H1 (cell line): ENCODE results near the gene VSNL1. TPM values are rescaled to one million over a fixed set of nuclear protein-coding genes. Genes with fewer than 3 reads are reported as not detected.
A peak's percentile ranks its signal among the peaks of the same experiment; 100 is the strongest.

Source experiments
- CTCF ChIA-PET: fragments of 300-600 bp; sonication (Branson Sonifier 250); formaldehyde crosslinking; loops from one replicate; lab custom pipeline; 2021; ENCODE audit not compliant: partially characterized antibody; lab: Charles Lee
- POLR2A ChIA-PET: fragments of 300-600 bp; sonication (Branson Sonifier 250); formaldehyde crosslinking; loops from one replicate; lab custom pipeline; 2021; ENCODE audit warnings: inconsistent platforms; ENCODE audit not compliant: partially characterized antibody; lab: Charles Lee
- DNase-seq, 2 experiments: peaks; one replicate each; pipeline versions ENCODE4 v3.0.0 to v3.0.0-alpha.2; 2010 to 2022; ENCODE audit warnings: low spot score in 2 of 2, low read depth in 1 of 2, mixed read lengths in 1 of 2
- FAIRE-seq: peaks from 2 replicates; lab custom pipeline; 2011; peaks lifted over from hg19 to GRCh38; lab: Jason Lieb, UNC
- H2AFZ ChIP-seq: 2 replicates; pipeline ENCODE4 v1.8.1; 2012; ENCODE audit warnings: low read length, inconsistent platforms
- H2AK5ac ChIP-seq: 2 replicates; pipeline ENCODE4 v1.6.1; 2013; ENCODE audit warnings: low read depth, low read length
- H2BK120ac ChIP-seq: replicated peaks from 2 replicates; pipeline ENCODE3; 2013; ENCODE audit warnings: low read depth, low read length, inconsistent platforms
- H2BK12ac ChIP-seq: 2 replicates; pipeline ENCODE4 v1.6.1; 2013; ENCODE audit warnings: low read depth, low read length
- H2BK15ac ChIP-seq: 2 replicates; pipeline ENCODE4 v1.6.1; 2013; ENCODE audit warnings: low read length
- H2BK20ac ChIP-seq: 2 replicates; pipeline ENCODE4 v1.6.1; 2013; ENCODE audit warnings: low read length
- H2BK5ac ChIP-seq: 2 replicates; pipeline ENCODE4 v1.6.1; 2013; ENCODE audit warnings: low read depth, low read length
- H3K14ac ChIP-seq: 2 replicates; pipeline ENCODE4 v1.6.1; 2013; ENCODE audit warnings: inconsistent platforms; ENCODE audit not compliant: insufficient read length
- H3K18ac ChIP-seq: 2 replicates; pipeline ENCODE4 v1.6.1; 2013; ENCODE audit warnings: low read length; ENCODE audit errors: extremely low read depth
- H3K23ac ChIP-seq: 2 replicates; pipeline ENCODE4 v1.6.1; 2013; ENCODE audit warnings: inconsistent platforms; ENCODE audit not compliant: insufficient read length
- H3K23me2 ChIP-seq: 2 replicates; pipeline ENCODE4 v1.6.1; 2013; ENCODE audit warnings: low read depth, low read length
- H3K27ac ChIP-seq: 2 replicates; pipeline ENCODE4 v1.6.1; 2011; ENCODE audit warnings: low read depth, low read length, inconsistent platforms
- H3K27me3 ChIP-seq, 4 experiments: replicated peaks in 1 of 4; 1 replicate in 1 of 4; 2 replicates in 3 of 4; pipeline versions ENCODE4 v1.6.1 to v1.8.1; 2011 to 2013; ENCODE audit warnings: low read length in 3 of 4, mild to moderate bottlenecking in 3 of 4, inconsistent platforms in 2 of 4, mixed read lengths in 2 of 4, moderate library complexity in 1 of 4; ENCODE audit not compliant: control insufficient read depth in 3 of 4, insufficient read depth in 3 of 4; ENCODE audit errors: extremely low read depth in 1 of 4
- H3K36me3 ChIP-seq, 4 experiments: 2 replicates each; pipeline versions ENCODE4 v1.6.1 to v1.8.1; 2011 to 2013; ENCODE audit warnings: mild to moderate bottlenecking in 4 of 4, low read length in 3 of 4, moderate library complexity in 2 of 4, control low read depth in 1 of 4, inconsistent platforms in 1 of 4; ENCODE audit not compliant: insufficient read depth in 4 of 4, control insufficient read depth in 2 of 4
- H3K4ac ChIP-seq: replicated peaks from 2 replicates; pipeline ENCODE3; 2013; ENCODE audit warnings: low read length, low read depth, mixed read lengths, inconsistent platforms; ENCODE audit not compliant: insufficient read length
- H3K4me1 ChIP-seq, 4 experiments: replicated peaks in 1 of 4; 1 replicate in 1 of 4; 2 replicates in 3 of 4; pipeline versions ENCODE4 v1.6.1 to v1.8.1; 2011 to 2013; ENCODE audit warnings: low read length in 3 of 4, inconsistent platforms in 2 of 4, mixed read lengths in 1 of 4; ENCODE audit not compliant: insufficient read depth in 4 of 4, control insufficient read depth in 3 of 4
- H3K4me2 ChIP-seq, 2 experiments: 2 replicates each; pipeline versions ENCODE4 v1.6.1 to v1.8.1; 2011 to 2013; ENCODE audit warnings: low read depth in 2 of 2, low read length in 2 of 2, control low read depth in 1 of 2, inconsistent platforms in 1 of 2, mild to moderate bottlenecking in 1 of 2; ENCODE audit not compliant: insufficient read depth in 1 of 2
- H3K4me3 ChIP-seq, 4 experiments: fragments of 200-600, 300-600 bp in 1 of 4; sonication (generic), shearing (Covaris generic), sonication (Bioruptor Twin) in 1 of 4; 2 replicates each; pipeline versions ENCODE4 v1.5.1 to v1.8.1; 2011 to 2016; ENCODE audit warnings: low read length in 4 of 4, low read depth in 3 of 4, control low read depth in 2 of 4, inconsistent platforms in 2 of 4, mild to moderate bottlenecking in 2 of 4, mixed read lengths in 1 of 4, moderate library complexity in 1 of 4; ENCODE audit not compliant: insufficient read depth in 2 of 4; ENCODE audit errors: extremely low read depth in 1 of 4
- H3K56ac ChIP-seq: replicated peaks from 2 replicates; pipeline ENCODE3; 2013; ENCODE audit warnings: low read depth, mild to moderate bottlenecking, mixed read lengths, low read length, inconsistent platforms; ENCODE audit not compliant: insufficient read length
- H3K79me1 ChIP-seq: 2 replicates; pipeline ENCODE4 v1.6.1; 2013; ENCODE audit warnings: low read depth, low read length, control low read depth
- H3K79me2 ChIP-seq, 2 experiments: 2 replicates each; pipeline versions ENCODE4 v1.6.1 to v1.8.1; 2012 to 2013; ENCODE audit warnings: low read length in 2 of 2, mild to moderate bottlenecking in 2 of 2, inconsistent platforms in 1 of 2; ENCODE audit not compliant: insufficient read depth in 2 of 2, control insufficient read depth in 1 of 2
- H3K9ac ChIP-seq, 4 experiments: replicated peaks in 1 of 4; 1 replicate in 1 of 4; 2 replicates in 3 of 4; pipeline versions ENCODE4 v1.6.1 to v1.8.1; 2011 to 2013; ENCODE audit warnings: low read depth in 3 of 4, low read length in 3 of 4, control low read depth in 2 of 4, mild to moderate bottlenecking in 2 of 4, moderate library complexity in 2 of 4, inconsistent platforms in 1 of 4; ENCODE audit errors: extremely low read depth in 1 of 4
- H3K9me3 ChIP-seq, 2 experiments: 2 replicates each; pipeline versions ENCODE4 v1.6.1 to v1.8.1; 2012 to 2013; ENCODE audit warnings: mild to moderate bottlenecking in 2 of 2, moderate library complexity in 2 of 2, control low read depth in 1 of 2, inconsistent platforms in 1 of 2, low read depth in 1 of 2, low read length in 1 of 2, mixed read lengths in 1 of 2; ENCODE audit not compliant: insufficient read depth in 2 of 2
- H4K20me1 ChIP-seq, 2 experiments: replicated peaks in 1 of 2; 2 replicates each; pipeline versions ENCODE3 to v1.8.1; 2011 to 2013; ENCODE audit warnings: inconsistent platforms in 2 of 2, low read length in 2 of 2, mild to moderate bottlenecking in 1 of 2; ENCODE audit not compliant: insufficient read depth in 2 of 2, control insufficient read depth in 1 of 2
- H4K5ac ChIP-seq: 2 replicates; pipeline ENCODE4 v1.6.1; 2013; ENCODE audit warnings: low read length, low read depth, mixed read lengths, inconsistent platforms; ENCODE audit not compliant: insufficient read length
- H4K8ac ChIP-seq: 2 replicates; pipeline ENCODE4 v1.8.0; 2013; ENCODE audit warnings: mild to moderate bottlenecking, moderate library complexity, low read length, inconsistent platforms; ENCODE audit not compliant: insufficient read depth; ENCODE audit errors: extremely low read depth
- H4K91ac ChIP-seq: replicated peaks from 2 replicates; pipeline ENCODE3; 2013; ENCODE audit warnings: low read length, mixed read lengths, inconsistent platforms; ENCODE audit not compliant: insufficient read length
- BRCA1 ChIP-seq: IDR thresholded peaks from 2 replicates; pipeline ENCODE4 v1.6.1; 2012; ENCODE audit warnings: low read depth, low read length, improper control_type of control experiment
- EGR1 ChIP-seq: IDR thresholded peaks from 2 replicates; pipeline ENCODE4 v1.6.1; 2011; ENCODE audit warnings: low read depth, low read length, borderline replicate concordance
- EP300 ChIP-seq, 2 experiments: IDR thresholded peaks; 1 replicate in 1 of 2; 2 replicates in 1 of 2; pipeline ENCODE4 v1.6.1; 2011 to 2012; ENCODE audit warnings: low read depth in 2 of 2, low read length in 2 of 2, mild to moderate bottlenecking in 2 of 2, borderline replicate concordance in 1 of 2, inconsistent platforms in 1 of 2, moderate library complexity in 1 of 2
- HDAC6 ChIP-seq: IDR thresholded peaks from one replicate; pipeline ENCODE4 v1.7.1; 2012; ENCODE audit warnings: low read depth, mild to moderate bottlenecking, inconsistent platforms, low read length, moderate library complexity
- JUN ChIP-seq: IDR thresholded peaks from 2 replicates; pipeline ENCODE4 v1.6.1; 2011; ENCODE audit warnings: low read depth, mild to moderate bottlenecking, improper control_type of control experiment, low read length
- POU5F1 ChIP-seq: IDR thresholded peaks from 2 replicates; pipeline ENCODE4 v1.6.1; 2011; ENCODE audit warnings: low read depth, mild to moderate bottlenecking, low read length, moderate library complexity
- RAD21 ChIP-seq, 2 experiments: IDR thresholded peaks in 1 of 2; conservative IDR thresholded peaks in 1 of 2; 2 replicates each; pipeline ENCODE4 v1.6.1; 2011; ENCODE audit warnings: low read depth in 2 of 2, low read length in 2 of 2, improper control_type of control experiment in 1 of 2, inconsistent platforms in 1 of 2, mild to moderate bottlenecking in 1 of 2, moderate library complexity in 1 of 2
- RXRA ChIP-seq: IDR thresholded peaks from 2 replicates; pipeline ENCODE4 v1.6.1; 2011; ENCODE audit warnings: low read depth, mild to moderate bottlenecking, low read length, moderate library complexity; ENCODE audit not compliant: insufficient read depth
- WGBS, 2 experiments: shearing (Covaris generic) in 1 of 2; methylation state at CpG; one replicate each; pipeline versions ENCODE4 v1.1.6 to v1.1.7; 2013 to 2015; ENCODE audit warnings: low lambda C conversion rate in 2 of 2, mixed read lengths in 2 of 2, inconsistent platforms in 1 of 2, low coverage in 1 of 2, missing lambda C conversion rate in 1 of 2; ENCODE audit not compliant: insufficient replicate concordance in 2 of 2, insufficient coverage in 1 of 2, insufficient read length in 1 of 2; ENCODE audit errors: extremely low coverage in 1 of 2, missing lambda C conversion rate in 1 of 2; 5-methylcytosine and 5-hydroxymethylcytosine counted together
- polyA plus RNA-seq, 7 experiments: library from polyadenylated mRNA; depleted of rRNA in 3 of 7; stranded (reverse) in 5 of 7; unstranded in 2 of 7; fragments of >200 nt in 5 of 7; fragments of 200-250 nt in 2 of 7; gene quantifications; 1 replicate in 5 of 7; 2 replicates in 1 of 7; 4 replicates in 1 of 7; pipeline versions ENCODE4 v1.2.1 to v1.2.3, GENCODE V29; 2011 to 2013; ENCODE audit warnings: missing spikeins in 2 of 7, mixed read lengths in 2 of 7
- total RNA-seq: library from RNA; stranded (reverse); fragmentation: NEBNext Ultra II Directional; extraction: Animal tissue kit (Norgen Biotek cat#: 25700); gene quantifications from 2 replicates; pipeline ENCODE4 v1.2.1, GENCODE V29; 2021
- TF ChIP-seq, protein P1 (sequence below): IDR thresholded peaks from 2 replicates; pipeline ENCODE4 v1.6.1; 2012; ENCODE audit warnings: inconsistent platforms

VSNL1 gene
- total and polyA plus RNA-seq, 2 of the 8 experiments (the other 6 are each of a cell fraction or from before 2014, with no cell fraction given) = 49.4 to 108 TPM

DNA sequence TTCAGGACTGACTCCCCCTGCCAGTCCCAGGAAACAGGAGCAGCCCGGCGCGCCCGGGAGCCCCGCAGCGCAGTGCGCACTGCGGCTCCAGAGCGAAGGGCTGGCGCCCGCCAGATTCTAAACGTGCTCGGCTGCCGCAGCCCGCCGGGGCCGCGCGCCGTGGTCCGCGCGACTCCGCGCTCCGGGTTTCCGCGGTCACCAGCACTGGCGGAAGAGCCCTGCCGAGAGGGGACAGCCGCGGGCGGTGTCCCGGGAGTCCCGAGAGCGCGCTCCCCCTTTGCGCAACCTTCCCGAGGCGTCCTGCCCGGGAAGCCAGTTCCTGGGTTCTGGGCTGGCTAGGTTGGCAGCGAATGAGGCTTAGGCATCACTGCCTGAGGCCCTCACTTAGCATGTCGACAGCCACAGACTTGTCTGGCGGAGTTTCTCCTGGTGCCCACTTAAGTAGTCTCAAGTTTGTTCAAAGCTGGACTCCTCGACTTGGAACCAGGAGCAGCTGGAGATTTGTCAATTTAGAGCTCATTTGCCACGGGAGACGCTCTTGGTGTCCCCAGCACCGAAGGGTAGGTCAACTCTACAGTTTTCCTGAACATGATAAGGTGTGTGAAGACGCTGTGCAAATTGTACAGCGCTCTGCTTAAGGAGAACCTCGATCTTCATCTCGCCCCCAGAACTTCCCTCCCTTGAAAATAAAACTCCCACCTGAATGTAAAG is 1.5 kb upstream of the VSNL1 start:
- peak in 1 of 2 experiments; percentile 75 for DNase-seq
- ChIA-PET POLR2A (interaction anchor here (0.8 to 3.7 kb wide), 11 partner anchors 9 to 215 kb away, joined by 3 to 22 read pairs (median 6); partner anchors contain the start of genes GEN1, RAD51AP2 and SMC6), CTCF (interaction anchor here (0.8 to 2.6 kb wide), 7 partner anchors 9 to 107 kb away, joined by 3 to 9 read pairs (median 4); no protein-coding TSS in a partner anchor)
- peaks cover 26% of the 10 kb centered on the region for H3K23me2 ChIP-seq
- H2AK5ac ChIP-seq = peak overlapping the region; percentile 83; the same call in 1 of the 2 replicates
- H3K23ac ChIP-seq = no peak overlapping the region
- peaks cover 6 to 15% (median 9%) of the 10 kb centered on the region in 4 experiments; a peak in 4 of 7 replicates for H3K4me1 ChIP-seq
- peak overlapping the region; percentile 93 for H2AFZ ChIP-seq
- peak overlapping the region; percentile 52; the same call in 1 of the 2 replicates for H3K18ac ChIP-seq
- peaks cover 0 to 5% (median 0%) of the 10 kb centered on the region in 4 experiments; a peak in 1 of 7 replicates for H3K27me3 ChIP-seq
- no peak overlapping the region for H2BK120ac ChIP-seq
- H4K8ac ChIP-seq = no peak overlapping the region; the same call in 1 of the 2 replicates
- no peaks in the 10 kb centered on the region for H3K36me3 ChIP-seq
- peak overlapping the region; percentile 82; the same call in 1 of the 2 replicates for H2BK5ac ChIP-seq
- H3K4me2 ChIP-seq = peak overlapping the region; percentile 92 to 99
- H3K27ac ChIP-seq = peak overlapping the region; percentile 4; the same call in 1 of the 2 replicates
- peak overlapping the region; percentile 11 for H3K4ac ChIP-seq
- H3K79me2 ChIP-seq = peaks cover 16 to 25% of the 10 kb centered on the region in 2 experiments
- peak overlapping the region; percentile 75; the same call in 1 of the 2 replicates for H2BK20ac ChIP-seq
- peak overlapping the region; percentile 40; the same call in 1 of the 2 replicates for H2BK12ac ChIP-seq
- no peaks in the 10 kb centered on the region; the same call in 1 of the 2 replicates for H3K79me1 ChIP-seq
- peak overlapping the region; percentile 38 for H4K91ac ChIP-seq
- H3K4me3 ChIP-seq = peak overlapping the region; percentile 74 to 97 (median 93)
- H4K5ac ChIP-seq = peak overlapping the region; percentile 24
- H3K9ac ChIP-seq = peak overlapping the region; percentile 44 to 94 (median 71)
- H3K56ac ChIP-seq = peak overlapping the region; percentile 42
- peak overlapping the region; percentile 70 for H3K14ac ChIP-seq
- WGBS, 2 experiments = 1% methylated on average over 47 of the region's 52 CpGs; no CpG with 5 or more reads in 1 of the 2 experiments
- FAIRE-seq = no peak
- peak overlapping the region; percentile 96; the same call in 1 of the 2 replicates for H2BK15ac ChIP-seq
- no peaks in the 10 kb centered on the region for H3K9me3 ChIP-seq
- peaks cover 0 to 1% of the 10 kb centered on the region in 2 experiments for H4K20me1 ChIP-seq
- peak; percentile 6 to 13; a peak in 1 of 4 replicates for TF ChIP-seq RAD21 (IDR thresholded peaks at IDR 0.05 in 1 of 2, conservative IDR thresholded peaks at IDR 0.05 in 1 of 2; ENCODE audit: low read depth in 2 of 2, low read length in 2 of 2)
- TF ChIP-seq RXRA = no peak
- TF ChIP-seq EP300 (IDR thresholded peaks at IDR 0.05; ENCODE audit: borderline replicate concordance in 1 of 2, low read depth in 2 of 2, low read length in 2 of 2) = 0 out of 3 replicates have a peak, but pooled peaks of 1 of the 2 experiments have one; percentile 27
- TF ChIP-seq, protein P1, sequence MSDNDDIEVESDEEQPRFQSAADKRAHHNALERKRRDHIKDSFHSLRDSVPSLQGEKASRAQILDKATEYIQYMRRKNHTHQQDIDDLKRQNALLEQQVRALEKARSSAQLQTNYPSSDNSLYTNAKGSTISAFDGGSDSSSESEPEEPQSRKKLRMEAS = peak; percentile 83
- no peak for TF ChIP-seq BRCA1
- TF ChIP-seq HDAC6 = no peak
- TF ChIP-seq EGR1 = peak; percentile 62; the same call in 1 of the 2 replicates
- TF ChIP-seq POU5F1 = 0 out of 2 replicates have a peak, but pooled peaks have one; percentile 25
- TF ChIP-seq JUN = no peak
